H7 (cell line): ENCODE measurements around the gene HPGD. TPM values are rescaled to one million over a fixed set of nuclear protein-coding genes. Genes with fewer than 3 reads are reported as not detected.

Source experiments
- DNase-seq: peaks from one replicate; pipeline ENCODE4 v3.0.0; 2012
- H3K27me3 ChIP-seq: 2 replicates; pipeline ENCODE4 v1.6.0; 2011; ENCODE audit warnings: mild to moderate bottlenecking, low read length; ENCODE audit not compliant: control insufficient read depth, insufficient read depth
- H3K36me3 ChIP-seq: replicated peaks from 2 replicates; pipeline ENCODE4 v1.5.1; 2011; ENCODE audit warnings: low read length; ENCODE audit not compliant: control insufficient read depth, insufficient read depth
- H3K4me3 ChIP-seq: 2 replicates; pipeline ENCODE4 v1.5.1; 2011; ENCODE audit warnings: low read depth, mild to moderate bottlenecking, control low read depth, low read length, moderate library complexity; ENCODE audit not compliant: insufficient read depth
- total RNA-seq: library from RNA; depleted of rRNA; stranded (reverse); fragments of >200 nt; shearing (Covaris generic); gene quantifications from 2 replicates; pipeline ENCODE4 v1.2.3, GENCODE V29; 2014

The HPGD gene
- total RNA-seq, 1 experiment from 2014 or later = 6.2 TPM

DNA sequence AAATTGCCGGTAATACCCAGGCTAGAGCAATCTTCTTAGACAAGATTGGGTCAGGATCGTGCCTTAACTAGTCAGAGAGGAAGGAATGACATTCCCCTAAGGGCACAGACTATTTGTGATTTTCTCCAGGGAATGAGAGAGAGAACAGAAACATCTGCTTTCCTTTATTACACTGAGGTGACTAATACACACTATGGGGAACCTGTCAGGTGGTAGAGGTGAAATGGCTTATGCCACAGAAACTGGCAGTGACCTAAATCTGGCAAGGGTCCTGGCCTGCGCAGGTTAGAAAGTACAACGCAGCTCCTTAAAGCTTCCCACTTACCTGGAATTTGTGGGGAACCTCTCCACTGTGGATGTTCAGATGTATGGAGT is 16.6 kb upstream of the HPGD start:
- no peaks in the 10 kb centered on the region for H3K27me3 ChIP-seq
- no peak overlapping the region for H3K4me3 ChIP-seq
- no peak for DNase-seq
- no peaks in the 10 kb centered on the region for H3K36me3 ChIP-seq

DNA sequence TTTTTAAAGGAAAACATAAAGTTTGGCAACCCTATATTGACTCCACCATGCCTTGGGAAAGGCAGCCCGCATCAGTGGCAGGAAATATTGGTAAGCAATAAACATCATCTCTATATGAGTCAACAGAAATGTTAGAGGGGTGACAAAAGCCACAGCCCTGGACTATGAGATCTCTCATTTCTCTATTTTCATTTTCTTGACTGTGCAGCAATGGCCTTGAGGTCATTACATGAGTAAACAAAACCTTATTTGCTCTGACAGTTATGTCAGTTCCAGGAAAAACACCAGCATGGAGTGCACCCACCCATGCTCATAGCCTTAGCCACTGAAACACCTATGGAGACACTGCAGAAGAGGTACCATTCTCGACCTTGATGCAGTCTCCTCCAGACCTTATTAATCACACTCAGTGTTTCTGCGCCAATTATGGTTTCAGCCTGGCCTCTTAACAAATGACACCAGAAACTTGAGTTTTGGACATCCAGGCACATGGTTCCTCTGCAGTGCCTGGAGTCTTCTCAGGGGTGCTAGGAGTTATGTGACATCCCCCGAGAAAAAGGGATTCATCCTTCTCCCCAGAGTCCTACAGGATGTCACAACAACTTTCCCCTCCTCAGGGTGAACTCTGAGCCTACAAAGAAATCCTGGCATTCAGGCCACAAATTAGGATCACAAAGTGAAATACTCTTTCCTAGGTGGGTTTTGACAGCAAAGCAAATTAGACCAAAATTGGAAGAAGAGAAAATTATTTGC is 16.0 kb upstream of the HPGD start:
- no peak for DNase-seq
- Histone ChIP-seq H3K4me3 (no peak overlapping the region), H3K36me3 (no peaks in the 10 kb centered on the region), H3K27me3 (no peaks in the 10 kb centered on the region)

DNA sequence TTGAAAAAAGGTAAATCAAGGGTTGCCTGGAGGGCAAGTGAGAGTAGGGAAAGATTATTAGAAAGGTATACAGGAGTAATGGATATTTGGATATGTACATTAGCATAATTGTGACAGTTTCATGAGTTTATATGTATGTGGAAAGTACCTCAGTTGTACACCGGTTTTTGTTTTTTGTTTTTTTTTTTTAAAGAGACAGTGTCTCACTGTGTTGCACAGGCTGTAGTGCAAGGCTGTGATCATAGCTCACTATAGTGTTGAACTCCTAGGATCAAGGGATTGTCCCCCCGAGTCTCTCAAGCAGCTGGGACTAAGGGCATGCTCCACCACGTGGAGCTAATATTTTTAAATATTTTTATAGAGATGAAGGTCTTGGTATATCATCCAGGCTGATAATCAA is 15.3 kb upstream of the HPGD start:
- H3K27me3 ChIP-seq = no peaks in the 10 kb centered on the region
- H3K4me3 ChIP-seq = no peak overlapping the region
- H3K36me3 ChIP-seq = no peaks in the 10 kb centered on the region
- DNase-seq = no peak

DNA sequence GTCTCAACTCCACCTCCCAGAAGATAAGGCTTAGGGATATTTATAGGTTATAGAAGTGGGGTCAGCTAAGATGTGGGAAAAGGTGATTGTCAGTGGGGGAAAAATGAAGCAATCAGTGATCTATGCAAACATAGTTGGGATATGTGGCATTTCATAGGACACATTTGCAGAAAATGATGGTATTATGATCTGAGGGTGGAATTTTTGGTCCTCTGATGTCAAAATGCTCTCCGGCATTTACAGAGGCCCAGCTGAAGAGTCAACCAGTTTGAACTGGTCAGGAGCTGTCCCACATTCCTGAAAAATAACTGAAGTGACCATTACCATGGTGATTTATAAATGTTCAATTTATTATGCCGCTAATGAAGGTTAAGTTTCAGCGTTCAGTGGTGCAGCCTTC is 12.2 kb upstream of the HPGD start:
- no peak overlapping the region for H3K4me3 ChIP-seq
- H3K27me3 ChIP-seq = no peaks in the 10 kb centered on the region
- DNase-seq = no peak
- H3K36me3 ChIP-seq = no peaks in the 10 kb centered on the region

DNA sequence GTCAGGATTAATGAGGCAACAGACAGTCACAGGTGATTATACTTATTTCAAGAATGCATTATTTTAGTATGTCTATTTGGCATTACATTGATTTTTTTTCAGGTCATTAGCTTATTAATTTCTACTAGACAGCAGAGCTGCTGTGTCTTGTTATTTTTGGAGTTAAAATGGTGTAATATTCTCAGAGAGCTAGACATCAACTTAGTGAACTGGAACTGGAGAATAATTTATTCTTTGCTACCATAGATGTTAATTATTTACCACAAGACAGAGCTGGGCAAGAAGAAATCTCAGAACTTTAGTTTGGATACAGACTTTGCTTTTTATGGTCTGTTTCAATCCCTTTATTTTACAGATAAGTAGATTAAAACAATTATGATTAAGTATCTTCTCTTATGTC is 10.2 kb upstream of the HPGD start:
- Histone ChIP-seq H3K36me3 (no peaks in the 10 kb centered on the region), H3K4me3 (no peak overlapping the region), H3K27me3 (no peaks in the 10 kb centered on the region)
- DNase-seq = no peak

DNA sequence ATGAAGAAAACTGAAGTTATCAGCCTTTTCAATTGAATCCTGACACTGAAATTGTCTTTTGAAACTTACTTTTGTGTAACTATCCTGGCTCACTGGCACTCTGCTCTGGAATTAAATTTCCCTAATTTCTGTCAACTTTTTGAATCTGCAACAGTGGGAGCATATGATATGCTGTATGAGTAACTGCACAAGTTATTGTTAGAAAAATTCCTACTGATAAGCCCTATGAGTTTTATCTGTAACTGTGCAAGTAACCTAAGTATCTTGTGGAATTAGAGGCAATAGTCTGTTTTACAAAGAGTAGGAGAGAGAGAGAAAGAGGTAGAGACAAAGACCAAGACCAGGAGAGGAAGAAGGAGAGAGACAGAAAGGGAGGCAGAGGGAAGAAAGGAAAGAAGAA is 9.2 kb upstream of the HPGD start:
- no peak overlapping the region for H3K4me3 ChIP-seq
- DNase-seq = no peak
- no peaks in the 10 kb centered on the region for H3K27me3 ChIP-seq
- H3K36me3 ChIP-seq = no peaks in the 10 kb centered on the region

DNA sequence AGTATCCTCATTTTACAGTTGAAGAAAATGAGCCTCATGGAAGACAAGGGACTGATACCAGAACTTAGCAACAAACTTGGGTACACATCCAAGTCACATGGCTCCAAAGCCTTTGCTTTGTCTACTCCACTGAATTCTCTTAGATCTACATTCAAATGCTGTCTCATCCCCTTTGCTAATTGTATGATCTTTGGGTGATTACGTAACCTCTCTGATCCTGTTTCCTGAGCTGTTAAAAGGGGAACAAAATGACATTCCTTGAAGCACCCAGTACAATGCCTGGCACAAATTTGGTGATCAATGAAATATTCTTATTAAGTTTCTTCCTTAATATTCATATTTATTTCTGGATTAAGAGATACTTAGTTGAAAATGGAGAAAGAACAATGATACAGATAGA is 5.9 kb upstream of the HPGD start:
- DNase-seq = no peak
- Histone ChIP-seq H3K27me3 (peaks cover 2% of the 10 kb centered on the region; the same call in 1 of the 2 replicates), H3K4me3 (no peak overlapping the region), H3K36me3 (no peaks in the 10 kb centered on the region)

DNA sequence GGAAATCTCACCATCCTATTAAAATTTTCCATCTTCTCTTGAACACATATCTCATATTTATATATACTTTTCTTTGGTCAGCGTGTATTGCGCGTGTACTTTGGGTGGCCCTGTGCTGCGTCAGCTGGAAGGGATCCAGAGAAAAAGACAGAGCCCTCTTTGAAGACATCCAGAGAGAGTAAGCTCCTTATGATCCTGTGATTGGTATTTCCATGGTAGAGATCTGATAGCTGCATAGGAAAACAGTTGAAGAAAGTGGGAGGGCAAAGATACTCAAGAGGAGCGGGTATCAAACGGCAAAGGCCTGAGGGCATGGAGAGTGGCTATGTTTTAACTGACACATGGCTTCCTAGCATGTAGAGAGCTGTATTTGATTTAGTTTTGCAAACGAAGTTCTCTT is 4.4 kb upstream of the HPGD start:
- Histone ChIP-seq H3K36me3 (no peaks in the 10 kb centered on the region), H3K4me3 (no peak overlapping the region), H3K27me3 (peaks cover 12% of the 10 kb centered on the region)
- no peak for DNase-seq

DNA sequence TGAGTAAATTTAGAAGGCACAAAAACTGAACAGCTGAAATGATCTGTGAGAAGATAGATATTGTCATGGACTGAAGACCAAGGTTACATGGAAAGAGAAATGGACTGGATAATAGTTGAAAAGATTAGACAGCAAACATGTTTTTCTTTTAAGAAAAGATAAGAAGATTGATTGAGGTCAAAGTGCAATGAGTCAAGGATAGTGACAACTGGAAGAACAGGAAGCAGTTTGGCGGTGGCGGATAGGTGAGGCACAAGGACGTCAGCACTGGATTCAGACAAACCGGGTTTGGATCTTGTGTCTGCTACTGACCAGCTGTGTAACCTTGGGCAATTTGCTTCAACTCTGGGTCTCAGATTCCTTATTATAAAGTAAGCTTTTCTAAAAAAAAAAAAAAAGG is 2.0 kb upstream of the HPGD start:
- Histone ChIP-seq H3K4me3 (no peak overlapping the region), H3K36me3 (no peaks in the 10 kb centered on the region)
- DNase-seq = no peak

DNA sequence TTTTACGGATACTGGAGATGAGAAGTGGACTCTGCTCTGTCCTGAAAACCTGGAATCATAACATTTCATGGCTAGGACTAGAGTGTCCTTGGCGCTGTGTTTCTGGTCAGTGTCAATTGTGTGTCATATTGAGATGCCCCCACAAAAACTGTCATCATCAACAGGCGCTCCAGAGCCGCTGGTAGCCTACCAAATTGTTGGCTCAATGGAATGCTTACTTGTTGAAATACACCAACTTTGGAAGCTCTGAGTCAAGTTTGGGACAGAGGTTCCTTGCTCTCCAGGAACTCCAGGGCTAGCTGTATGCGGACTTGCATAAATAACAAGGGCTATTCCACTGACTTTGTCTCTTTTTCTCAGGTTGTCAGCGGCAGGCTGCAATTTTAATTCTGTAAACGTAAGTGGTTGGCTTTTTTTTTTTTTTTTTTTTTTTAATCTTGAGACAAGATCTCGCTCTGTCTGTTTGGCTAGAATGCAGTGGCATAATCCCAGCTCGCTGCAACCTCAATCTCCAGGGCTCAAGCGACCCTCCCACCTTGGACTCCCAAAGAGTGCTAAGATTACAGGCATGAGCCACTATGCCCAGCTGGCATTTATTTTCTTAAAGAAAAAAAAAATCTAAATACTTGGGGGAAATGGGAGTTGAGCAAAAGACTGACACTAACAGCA is 871 bp upstream of the HPGD start:
- H3K4me3 ChIP-seq = peak overlapping the region; percentile 60
- DNase-seq = no peak

More for the DNA sequence above, 2.0 kb upstream of the HPGD start:
- peaks cover 17% of the 10 kb centered on the region for H3K27me3 ChIP-seq

DNA sequence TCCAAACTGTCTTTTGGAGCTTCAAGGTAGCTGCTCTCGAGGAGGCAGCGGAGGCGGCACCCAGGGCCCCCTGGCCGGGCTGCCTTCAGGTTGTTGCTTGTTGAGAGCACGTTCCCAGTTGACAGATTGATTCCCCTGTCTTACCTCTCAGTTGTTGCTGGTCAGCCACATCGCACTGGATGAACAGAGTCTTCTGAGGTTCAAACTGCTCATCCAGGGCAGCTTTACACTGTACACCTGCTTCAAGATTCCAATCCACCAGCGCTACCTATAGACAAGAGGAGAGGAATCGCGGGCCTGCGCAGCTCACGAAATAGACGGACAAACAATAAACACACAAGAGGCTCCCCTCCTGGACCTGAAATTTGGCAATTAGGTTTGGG is 497 bp downstream of the HPGD start:
- Histone ChIP-seq H3K27me3 (peaks cover 17% of the 10 kb centered on the region), H3K4me3 (peak overlapping the region; percentile 60), H3K36me3 (no peaks in the 10 kb centered on the region)
- DNase-seq = peak; percentile 38

More for the DNA sequence above, 871 bp upstream of the HPGD start:
- H3K36me3 ChIP-seq = no peaks in the 10 kb centered on the region
- H3K27me3 ChIP-seq = peaks cover 17% of the 10 kb centered on the region

DNA sequence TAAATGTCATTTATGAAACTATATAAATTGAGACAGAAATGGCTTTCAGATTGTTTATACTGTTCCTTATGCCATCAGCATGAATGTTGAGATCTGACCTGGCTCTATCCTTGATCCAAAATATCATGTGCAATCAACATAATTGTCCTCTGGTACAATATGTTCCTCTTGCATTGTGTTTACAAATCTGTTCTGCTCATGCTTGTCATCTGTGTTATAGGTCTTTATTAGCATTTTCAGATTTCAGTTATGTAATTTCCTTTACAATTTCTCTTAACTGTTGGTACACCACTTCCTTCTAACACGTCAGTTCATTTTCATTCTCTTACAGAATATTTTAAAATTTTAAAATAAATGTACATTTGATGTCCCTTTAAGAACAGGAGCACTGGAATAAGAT is 1.6 kb downstream of the HPGD start:
- H3K27me3 ChIP-seq = peaks cover 17% of the 10 kb centered on the region
- H3K36me3 ChIP-seq = no peaks in the 10 kb centered on the region
- DNase-seq = no peak
- H3K4me3 ChIP-seq = no peak overlapping the region

DNA sequence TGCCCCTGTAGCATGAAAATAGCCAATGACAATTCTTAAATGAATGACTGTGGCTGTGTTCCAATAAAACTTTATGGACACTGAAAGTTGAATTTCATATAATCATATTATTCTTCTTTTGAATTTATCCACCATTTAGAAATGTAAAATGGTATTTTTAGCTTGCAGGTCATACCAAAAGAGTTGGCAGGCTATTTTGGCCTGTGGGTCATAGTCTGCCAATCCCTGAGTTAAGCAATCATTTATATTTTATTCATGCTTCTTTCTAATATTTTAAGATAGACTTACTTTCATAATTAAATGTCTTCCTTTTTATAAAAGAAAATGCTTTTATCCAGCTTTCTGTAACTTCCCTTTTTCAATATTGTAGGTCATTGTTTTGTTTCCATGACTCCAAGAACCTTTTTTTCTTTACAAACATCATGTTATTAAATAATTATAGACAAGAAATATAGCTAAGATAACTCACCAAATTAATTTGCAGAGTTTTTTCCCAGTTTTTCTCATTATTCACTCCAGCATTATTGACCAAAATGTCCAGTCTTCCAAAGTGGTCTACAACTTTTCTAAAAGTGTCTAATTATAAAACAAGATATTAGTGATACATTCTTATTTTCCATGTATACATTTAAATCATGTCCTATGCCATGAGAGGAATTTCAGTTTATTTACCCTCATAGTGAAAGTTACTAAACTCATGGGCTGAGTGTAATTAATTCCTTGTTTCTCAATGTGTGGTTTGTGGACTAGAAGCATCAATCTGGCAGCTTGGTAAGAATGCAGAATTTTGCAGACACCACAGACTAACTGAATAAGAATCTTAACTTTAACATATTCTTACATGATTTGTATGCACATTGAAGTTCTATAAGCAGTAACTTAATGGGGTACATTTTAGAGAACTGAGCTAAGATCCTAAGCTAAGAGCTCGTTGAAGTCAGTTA is 4.5 kb downstream of the HPGD start:
- H3K27me3 ChIP-seq = peaks cover 15% of the 10 kb centered on the region
- H3K4me3 ChIP-seq = no peak overlapping the region
- no peaks in the 10 kb centered on the region for H3K36me3 ChIP-seq
- DNase-seq = no peak

DNA sequence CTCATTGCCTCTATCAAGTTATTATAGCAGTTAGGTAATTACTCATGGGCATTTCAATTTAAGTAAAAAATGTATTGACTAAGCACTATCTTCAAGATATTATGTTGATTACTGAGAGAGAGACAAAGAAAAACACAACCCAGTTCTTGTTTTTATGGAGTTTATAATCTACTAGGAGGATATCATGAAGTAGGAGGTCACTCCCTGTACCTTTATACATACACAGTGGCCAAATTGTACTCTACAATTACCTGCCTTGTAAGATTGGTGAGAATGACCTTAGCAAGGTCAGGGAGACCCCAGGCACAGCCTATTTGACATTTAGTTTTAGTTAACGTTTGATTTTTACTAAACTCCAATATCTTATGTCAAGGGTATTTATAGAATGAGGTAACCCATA is 5.5 kb downstream of the HPGD start:
- DNase-seq = no peak
- Histone ChIP-seq H3K27me3 (peaks cover 6% of the 10 kb centered on the region), H3K4me3 (no peak overlapping the region), H3K36me3 (no peaks in the 10 kb centered on the region)

DNA sequence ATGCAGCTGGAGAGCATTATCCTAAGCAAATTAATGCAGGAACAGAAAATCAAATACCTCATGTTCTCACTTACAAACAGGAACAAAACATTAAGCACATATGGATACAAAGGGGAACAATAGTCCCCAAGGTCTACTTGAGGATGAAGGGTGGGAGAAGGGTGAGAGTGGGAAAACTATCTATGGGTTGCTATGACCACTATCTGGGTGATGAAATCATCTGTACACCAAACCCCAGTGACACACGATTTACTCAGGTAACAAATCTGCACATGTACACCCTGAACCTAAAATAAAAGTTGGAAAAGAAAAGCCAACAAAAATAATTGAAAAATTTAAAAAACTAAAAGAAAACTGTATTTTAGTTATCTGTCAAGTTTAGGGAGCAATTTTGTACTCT is 5.9 kb downstream of the HPGD start:
- Histone ChIP-seq H3K36me3 (no peaks in the 10 kb centered on the region), H3K27me3 (peaks cover 1% of the 10 kb centered on the region; the same call in 1 of the 2 replicates), H3K4me3 (no peak overlapping the region)
- DNase-seq = no peak
